ENCODE results near the gene HOXD4.
A peak's percentile ranks its signal among the peaks of the same experiment; 100 is the strongest.

HOXD4 gene

GRCh38 chr2:176127774-176128072, 23.6 kb upstream of the HOXD4 start:
- no peak for DNase-seq

GRCh38 chr2:176128172-176128981, 23.0 kb upstream of the HOXD4 start:
- DNase-seq = no peak

GRCh38 chr2:176128982-176129796, 22.2 kb upstream of the HOXD4 start, which contains the start of gene HOXD8:
Gene HOXD8 (plus strand): TSS chr2:176129705. CDS start chr2:176130367, 662 bp downstream.
- DNase-seq = no peak

GRCh38 chr2:176129813-176130146, 21.6 kb upstream of the HOXD4 start:
- DNase-seq = no peak

GRCh38 chr2:176130147-176130956, 21.0 kb upstream of the HOXD4 start:
- no peak for DNase-seq

GRCh38 chr2:176130957-176131847, 20.1 kb upstream of the HOXD4 start:
- DNase-seq = no peak

GRCh38 chr2:176131848-176132158, 19.5 kb upstream of the HOXD4 start:
- DNase-seq = no peak

- DNase-seq = no peak
Observed at GRCh38 chr2:176132205-176133171, 18.9 kb upstream of the HOXD4 start.

GRCh38 chr2:176133389-176133788, 18.0 kb upstream of the HOXD4 start:
- no peak for DNase-seq

GRCh38 chr2:176134035-176134434, 17.3 kb upstream of the HOXD4 start:
- no peak for DNase-seq

- no peak for DNase-seq
Observed at GRCh38 chr2:176135035-176135440, 16.3 kb upstream of the HOXD4 start.

- DNase-seq = no peak
Observed at GRCh38 chr2:176136374-176137251, 14.7 kb upstream of the HOXD4 start.

GRCh38 chr2:176137252-176137580, 14.1 kb upstream of the HOXD4 start:
- no peak for DNase-seq

- DNase-seq = no peak
Observed at GRCh38 chr2:176137906-176138305, 13.4 kb upstream of the HOXD4 start.

- no peak for DNase-seq
Observed at GRCh38 chr2:176138526-176138922, 12.8 kb upstream of the HOXD4 start.

- no peak for DNase-seq
Observed at GRCh38 chr2:176138923-176139660, 12.3 kb upstream of the HOXD4 start.

GRCh38 chr2:176139661-176140512, 11.5 kb upstream of the HOXD4 start:
- DNase-seq = no peak

- peak; percentile 51 for DNase-seq
Observed at GRCh38 chr2:176140513-176141317, 10.6 kb upstream of the HOXD4 start.
